Neural crest cell (in vitro differentiated cells): ENCODE measurements around the gene LGALSL. TPM values are rescaled to one million over a fixed set of nuclear protein-coding genes. Genes with fewer than 3 reads are reported as not detected.

Source experiments
- DNase-seq: peaks from one replicate; pipeline ENCODE4 v3.0.0; 2021; ENCODE audit warnings: low read depth, mixed read lengths, low spot score
- H3K27ac Mint-ChIP-seq: one replicate; pipeline ENCODE4 v1.8.0; 2021; ENCODE audit warnings: mild to moderate bottlenecking, mixed read lengths; ENCODE audit not compliant: unreplicated experiment
- H3K27me3 Mint-ChIP-seq: 2 replicates; pipeline ENCODE4 v1.8.0; 2021; ENCODE audit warnings: low read depth, mild to moderate bottlenecking, mixed read lengths
- H3K36me3 Mint-ChIP-seq: 2 replicates; pipeline ENCODE4 v1.8.0; 2021; ENCODE audit warnings: low read depth, mild to moderate bottlenecking, mixed read lengths
- H3K4me1 Mint-ChIP-seq: 2 replicates; pipeline ENCODE4 v1.8.0; 2021; ENCODE audit warnings: mixed read lengths
- H3K4me3 Mint-ChIP-seq: one replicate; pipeline ENCODE4 v1.8.0; 2021; ENCODE audit warnings: mild to moderate bottlenecking, mixed read lengths
- H3K9me3 Mint-ChIP-seq: 2 replicates; pipeline ENCODE4 v1.8.0; 2021; ENCODE audit warnings: mixed read lengths
- total RNA-seq: library from RNA; stranded (reverse); gene quantifications from 2 replicates; pipeline ENCODE4 v1.2.1, GENCODE V29; 2021
- TF ChIP-seq, protein P1 (sequence below): fragments of 200-600 bp; sonication (generic); conservative IDR thresholded peaks from 2 replicates; pipeline ENCODE4 v1.5.0; 2021; ENCODE audit warnings: antibody characterized with exemption, mild to moderate bottlenecking

Gene LGALSL
- total RNA-seq, 1 donor from 2014 or later, result 29.1 TPM

DNA sequence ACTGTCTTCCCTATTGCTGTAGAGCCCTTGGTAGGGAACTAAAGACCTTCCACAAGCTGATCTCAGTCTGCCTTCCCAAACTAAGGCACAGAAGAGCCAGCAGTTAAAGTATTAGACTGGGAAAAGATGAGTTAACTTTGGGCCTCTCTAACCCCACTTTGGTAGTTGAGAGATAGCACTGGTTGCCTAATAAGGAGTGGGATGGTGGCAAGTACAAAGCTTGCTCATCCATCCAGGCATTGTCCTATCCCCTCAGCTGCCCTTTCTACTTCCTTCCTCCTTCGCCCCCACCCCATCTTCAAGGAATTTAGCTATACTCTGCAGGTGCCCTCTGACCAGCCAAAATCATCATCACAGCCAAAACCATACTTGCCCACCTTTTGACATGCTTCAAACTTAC, 48.0 kb downstream of the LGALSL start:
- H3K27me3 Mint-ChIP-seq, result no peaks in the 10 kb centered on the region
- DNase-seq, result no peak
- H3K4me1 Mint-ChIP-seq, result no peaks in the 10 kb centered on the region
- no peaks in the 10 kb centered on the region for H3K36me3 Mint-ChIP-seq
- TF ChIP-seq, protein P1, sequence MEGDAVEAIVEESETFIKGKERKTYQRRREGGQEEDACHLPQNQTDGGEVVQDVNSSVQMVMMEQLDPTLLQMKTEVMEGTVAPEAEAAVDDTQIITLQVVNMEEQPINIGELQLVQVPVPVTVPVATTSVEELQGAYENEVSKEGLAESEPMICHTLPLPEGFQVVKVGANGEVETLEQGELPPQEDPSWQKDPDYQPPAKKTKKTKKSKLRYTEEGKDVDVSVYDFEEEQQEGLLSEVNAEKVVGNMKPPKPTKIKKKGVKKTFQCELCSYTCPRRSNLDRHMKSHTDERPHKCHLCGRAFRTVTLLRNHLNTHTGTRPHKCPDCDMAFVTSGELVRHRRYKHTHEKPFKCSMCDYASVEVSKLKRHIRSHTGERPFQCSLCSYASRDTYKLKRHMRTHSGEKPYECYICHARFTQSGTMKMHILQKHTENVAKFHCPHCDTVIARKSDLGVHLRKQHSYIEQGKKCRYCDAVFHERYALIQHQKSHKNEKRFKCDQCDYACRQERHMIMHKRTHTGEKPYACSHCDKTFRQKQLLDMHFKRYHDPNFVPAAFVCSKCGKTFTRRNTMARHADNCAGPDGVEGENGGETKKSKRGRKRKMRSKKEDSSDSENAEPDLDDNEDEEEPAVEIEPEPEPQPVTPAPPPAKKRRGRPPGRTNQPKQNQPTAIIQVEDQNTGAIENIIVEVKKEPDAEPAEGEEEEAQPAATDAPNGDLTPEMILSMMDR, result no peak
- H3K4me3 Mint-ChIP-seq, result no peak overlapping the region
- H3K9me3 Mint-ChIP-seq, result no peaks in the 10 kb centered on the region
- H3K27ac Mint-ChIP-seq, result no peak overlapping the region

DNA sequence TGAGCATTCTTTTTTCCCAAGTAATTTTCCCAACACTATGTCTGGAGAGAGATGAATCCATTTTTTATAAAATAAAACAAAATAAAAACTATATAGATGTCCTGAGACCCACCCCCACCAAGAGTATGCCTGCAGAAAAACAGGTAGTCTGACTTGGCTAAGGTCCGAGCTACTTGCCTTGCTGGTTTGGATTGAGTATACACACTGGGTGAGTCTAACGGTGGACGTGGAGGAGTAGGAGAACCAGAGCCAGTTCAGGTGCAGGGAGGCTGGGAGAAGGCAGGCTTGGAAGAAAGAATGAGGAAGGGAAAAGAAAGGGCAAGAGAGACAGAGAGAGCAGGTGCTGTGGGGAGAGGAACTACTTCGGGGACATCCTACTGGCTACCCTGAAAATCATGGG, 48.9 kb downstream of the LGALSL start:
- no peaks in the 10 kb centered on the region for H3K27me3 Mint-ChIP-seq
- H3K4me1 Mint-ChIP-seq, result no peaks in the 10 kb centered on the region
- TF ChIP-seq, protein P1, result no peak
- no peaks in the 10 kb centered on the region for H3K36me3 Mint-ChIP-seq
- DNase-seq, result no peak
- H3K9me3 Mint-ChIP-seq, result no peaks in the 10 kb centered on the region
- no peak overlapping the region for H3K4me3 Mint-ChIP-seq
- H3K27ac Mint-ChIP-seq, result no peak overlapping the region

DNA sequence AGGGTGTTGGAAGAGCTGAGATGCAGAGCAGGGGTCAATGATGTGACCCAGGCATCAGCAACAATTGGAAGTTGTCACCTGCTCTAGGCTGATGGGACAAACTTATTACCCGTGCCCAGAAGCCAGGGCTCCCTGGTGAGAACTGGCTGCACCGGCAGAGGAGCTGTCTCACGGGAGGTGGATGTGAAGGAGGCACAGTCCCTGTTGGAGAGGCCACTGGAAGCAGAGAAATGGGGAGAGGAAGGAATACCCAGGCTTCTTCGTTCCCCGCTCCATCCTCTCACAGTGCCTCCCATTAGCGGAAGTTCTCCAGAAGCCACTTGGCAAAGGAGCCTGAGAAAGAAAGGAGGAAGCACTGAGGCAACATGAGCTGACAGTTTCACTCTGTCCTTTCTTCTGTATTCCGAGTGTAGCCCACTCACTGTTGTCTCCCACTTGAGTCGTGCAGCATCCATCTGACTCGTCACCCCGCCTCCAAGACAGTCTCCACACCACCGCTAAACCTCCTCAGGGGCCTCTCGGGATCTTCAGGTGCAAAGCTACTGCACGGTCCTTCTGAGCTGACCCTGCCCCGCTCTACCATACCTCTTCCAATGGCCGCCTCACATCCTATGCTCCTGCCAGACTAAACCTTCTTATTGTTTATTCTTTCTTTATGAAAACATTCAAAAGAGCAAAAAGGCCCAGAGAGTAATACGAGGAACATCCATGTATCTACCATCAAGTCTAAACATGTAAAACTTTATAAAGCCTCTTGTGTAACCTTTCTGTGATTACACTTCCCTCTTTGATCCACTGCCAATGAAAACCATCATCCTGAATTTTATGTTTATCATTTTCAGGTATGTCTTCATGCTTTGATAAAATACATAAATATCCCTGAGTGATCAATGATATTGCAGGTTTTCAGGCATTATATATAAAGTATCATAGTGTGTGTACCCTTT, 51.1 kb downstream of the LGALSL start:
- DNase-seq, result no peak
- H3K4me3 Mint-ChIP-seq, result no peak overlapping the region
- TF ChIP-seq, protein P1, result no peak
- H3K9me3 Mint-ChIP-seq, result no peaks in the 10 kb centered on the region
- no peaks in the 10 kb centered on the region for H3K36me3 Mint-ChIP-seq
- no peak overlapping the region for H3K27ac Mint-ChIP-seq
- no peaks in the 10 kb centered on the region for H3K27me3 Mint-ChIP-seq
- H3K4me1 Mint-ChIP-seq, result no peaks in the 10 kb centered on the region

DNA sequence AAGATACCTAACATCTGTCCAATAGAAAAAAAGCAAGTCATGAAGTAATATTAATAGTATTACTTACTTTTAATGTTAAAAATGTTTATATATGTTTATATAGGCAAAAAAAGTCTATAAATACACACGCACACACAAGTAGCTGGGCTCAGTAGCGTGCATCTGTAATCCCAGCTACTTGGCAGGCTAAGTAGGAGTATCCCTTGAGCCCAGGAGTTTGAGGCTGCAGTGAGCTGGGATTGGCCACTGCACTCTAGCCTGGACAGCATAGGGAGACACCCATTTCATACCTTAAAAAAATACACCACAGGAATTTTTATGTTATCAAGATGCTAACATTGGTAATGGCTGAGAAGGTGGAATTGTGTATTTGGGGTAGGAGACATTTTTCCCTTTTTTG, 52.7 kb downstream of the LGALSL start:
- Mint-ChIP-seq H3K4me1 (no peaks in the 10 kb centered on the region), H3K4me3 (no peak overlapping the region), H3K27ac (no peak overlapping the region), H3K36me3 (no peaks in the 10 kb centered on the region), H3K27me3 (no peaks in the 10 kb centered on the region), H3K9me3 (no peaks in the 10 kb centered on the region)
- DNase-seq, result no peak
- TF ChIP-seq, protein P1, result no peak

Other genes starting within 250 kb of the LGALSL start
- 14.6 and 17.3 TPM in 2 replicates for gene AFTPH, start 70.2 kb downstream of the LGALSL start, total RNA-seq
- 16.8 and 18.6 TPM in 2 replicates for gene SERTAD2, start 199.8 kb downstream of the LGALSL start, total RNA-seq